ENCODE data around the gene RAB3B. TPM values are rescaled to one million over a fixed set of nuclear protein-coding genes. Genes with fewer than 3 reads are reported as not detected.

The RAB3B gene
- total and polyA plus RNA-seq, 2 of the 4 experiments (the other 2 are of a cell fraction), result 33.6 to 78.5 TPM

- peaks cover 49 to 91% of the 10 kb centered on the region in 2 experiments for H3K79me1 ChIP-seq (ENCODE audit: low read depth in 1 of 2, low read length in 2 of 2)
- POLR2A ChIA-PET (ENCODE audit: unreplicated experiment), result no interaction called here
- peak overlapping the region; percentile 6; the same call in 1 of the 2 replicates for H2BK120ac ChIP-seq (ENCODE audit: low read depth, low read length)
- H3K36me3 ChIP-seq (ENCODE audit: control insufficient read depth, insufficient read depth, low read length), result peaks cover 16% of the 10 kb centered on the region
- H3K9ac ChIP-seq (ENCODE audit: low read depth, low read length), result no peak overlapping the region
- H3K23ac ChIP-seq (ENCODE audit: low read depth, low read length), result peak overlapping the region; percentile 85; the same call in 1 of the 2 replicates
- dilution Hi-C loops (cut with HindIII; ENCODE audit: low sequenced_read_pairs, unreplicated experiment) (no loop called here), intact Hi-C loops (cut with micrococcal nuclease) (no loop called here), in situ Hi-C loops (cut with MboI; ENCODE audit: low sequenced_read_pairs) (no loop called here)
- peak overlapping the region; percentile 48 for H3K4ac ChIP-seq (ENCODE audit: low read depth, low read length)
- peaks cover 29% of the 10 kb centered on the region for H3K9me1 ChIP-seq (ENCODE audit: insufficient read depth, low read length)
- peak overlapping the region; percentile 66 for H3K14ac ChIP-seq (replicated peaks; ENCODE audit: low read depth, low read length)
- H3K9me3 ChIP-seq (ENCODE audit: control insufficient read depth, insufficient read depth, low read length), result no peaks in the 10 kb centered on the region
- 85% methylated on average over 3 of the region's 7 CpGs; no CpG with 5 or more reads in 1 of the 2 experiments for WGBS, 2 experiments (ENCODE audit: extremely low coverage in 2 of 2, insufficient read length in 1 of 2)
- peak overlapping the region in 1 of 2 experiments; percentile 1; a peak in 2 of 4 replicates for H4K8ac ChIP-seq (ENCODE audit: low read depth in 2 of 2, low read length in 2 of 2)
- H3K56ac ChIP-seq (ENCODE audit: extremely low read depth, insufficient read depth, low read length), result no peak overlapping the region
- H2AK5ac ChIP-seq (ENCODE audit: low read depth, low read length), result peak overlapping the region; percentile 14; the same call in 1 of the 2 replicates
- no peak for ATAC-seq (ENCODE audit: low read depth)
- no peak overlapping the region for H3K4me3 ChIP-seq (ENCODE audit: insufficient read depth, low read depth, low read length)
- no peak overlapping the region for H3K18ac ChIP-seq (ENCODE audit: low read depth, low read length)
- H2AK9ac ChIP-seq (replicated peaks; ENCODE audit: low read depth, low read length, poor library complexity), result peak overlapping the region; percentile 16
- peak overlapping the region; percentile 59 for H2BK5ac ChIP-seq (ENCODE audit: low read depth, low read length, poor library complexity, severe bottlenecking)
- no peak for DNase-seq
- TF ChIP-seq SMC3 (IDR thresholded peaks at IDR 0.05; ENCODE audit: low read depth, low read length), result no peak
- no peak for TF ChIP-seq MAFK (IDR thresholded peaks at IDR 0.05; ENCODE audit: low read depth, low read length)
- no peak for TF ChIP-seq RCOR1 (IDR thresholded peaks at IDR 0.05; ENCODE audit: insufficient replicate concordance, low read length)
- TF ChIP-seq ELK1 (IDR thresholded peaks at IDR 0.05; ENCODE audit: borderline replicate concordance, low read depth, low read length), result no peak
- TF ChIP-seq, protein P1, sequence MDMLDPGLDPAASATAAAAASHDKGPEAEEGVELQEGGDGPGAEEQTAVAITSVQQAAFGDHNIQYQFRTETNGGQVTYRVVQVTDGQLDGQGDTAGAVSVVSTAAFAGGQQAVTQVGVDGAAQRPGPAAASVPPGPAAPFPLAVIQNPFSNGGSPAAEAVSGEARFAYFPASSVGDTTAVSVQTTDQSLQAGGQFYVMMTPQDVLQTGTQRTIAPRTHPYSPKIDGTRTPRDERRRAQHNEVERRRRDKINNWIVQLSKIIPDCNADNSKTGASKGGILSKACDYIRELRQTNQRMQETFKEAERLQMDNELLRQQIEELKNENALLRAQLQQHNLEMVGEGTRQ (IDR thresholded peaks at IDR 0.05; ENCODE audit: low read depth, low read length), result no peak
- TF ChIP-seq CEBPB (IDR thresholded peaks at IDR 0.05; ENCODE audit: low read depth, low read length), result no peak
- TF ChIP-seq POLR2A (IDR thresholded peaks at IDR 0.05; ENCODE audit: low read depth, low read length), result no peak
- TF ChIP-seq NFE2L2 (IDR thresholded peaks at IDR 0.05; ENCODE audit: low read depth, low read length), result no peak
- no peak for TF ChIP-seq MAZ (IDR thresholded peaks at IDR 0.05; ENCODE audit: borderline replicate concordance, low read depth, low read length)
- TF ChIP-seq RFX5 (IDR thresholded peaks at IDR 0.05; ENCODE audit: low read depth, low read length), result no peak
- TF ChIP-seq CHD1 (IDR thresholded peaks at IDR 0.05; ENCODE audit: low read depth, low read length), result no peak
- TF ChIP-seq MXI1 (IDR thresholded peaks at IDR 0.05; ENCODE audit: borderline replicate concordance, low read depth, low read length), result no peak
- no peak for TF ChIP-seq RAD21 (IDR thresholded peaks at IDR 0.05; ENCODE audit: low read length)
- no peak for TF ChIP-seq BHLHE40 (IDR thresholded peaks at IDR 0.05; ENCODE audit: low read depth, low read length)
- no peak for TF ChIP-seq CTCF (conservative IDR thresholded peaks at IDR 0.05; ENCODE audit: low read depth, low read length)
- no peak for TF ChIP-seq FOS (IDR thresholded peaks at IDR 0.05; ENCODE audit: low read depth, low read length)
- H4K20me1 ChIP-seq (ENCODE audit: insufficient read depth, low read length), result no peaks in the 10 kb centered on the region
- H2AFZ ChIP-seq (replicated peaks; ENCODE audit: low read length, poor library complexity), result peak overlapping the region; percentile 7
- H2BK15ac ChIP-seq (ENCODE audit: low read depth, low read length), result 0 out of 3 replicates have a peak overlapping the region, but pooled peaks have one; percentile 50
- CTCF ChIA-PET, result no interaction called here
- peaks cover 21% of the 10 kb centered on the region for H3K4me1 ChIP-seq (ENCODE audit: control insufficient read depth, insufficient read depth, low read length)
- peak overlapping the region; percentile 6; the same call in 1 of the 2 replicates for H4K5ac ChIP-seq (ENCODE audit: low read depth, low read length)
- H4K91ac ChIP-seq (ENCODE audit: insufficient read depth, low read depth, low read length), result no peak overlapping the region
- no peaks in the 10 kb centered on the region for H3K27me3 ChIP-seq (ENCODE audit: control insufficient read depth, insufficient read depth, low read length)
- H3K4me2 ChIP-seq (ENCODE audit: low read depth, low read length), result no peak overlapping the region
- BruUV-seq (replicated peaks), result no TSS peak
- H2BK20ac ChIP-seq (ENCODE audit: low read depth, low read length), result peak overlapping the region; percentile 46
- no peak overlapping the region for H3K27ac ChIP-seq (ENCODE audit: insufficient read depth, low read length)
Observed at GRCh38 chr1:51957618-51958017, 32.9 kb downstream of the RAB3B start.

Data from IMR-90 (cell line).